Stimulated activated naive B cell treated with anti-CD40 and anti-IgM and Interleukin-4, amounts not matched to agents 10 μg/mL and 1 μg/mL and 100 μg/mL, for 72 hours (primary cell): ENCODE data around the gene STXBP3.
A peak's percentile ranks its signal among the peaks of the same experiment; 100 is the strongest.

ENCODE experiments used
- ATAC-seq, 2 donors: fragments of 150-1000 bp; cut with Tn5 transposase; replicated peaks; 2 replicates each; pipeline ENCODE4 v1.10.0; 2021; ENCODE audit warnings: moderate library complexity in 1 of 2
- DNase-seq: peaks from one replicate; pipeline ENCODE4 v3.0.0; 2021
- H3K27ac Mint-ChIP-seq: one replicate; pipeline ENCODE4 v1.8.0; 2022; ENCODE audit warnings: mild to moderate bottlenecking, mixed read lengths
- H3K27me3 Mint-ChIP-seq, 2 donors: one replicate each; pipeline ENCODE4 v1.8.0; 2022; ENCODE audit warnings: mixed read lengths in 2 of 2
- H3K36me3 Mint-ChIP-seq, 2 donors: one replicate each; pipeline ENCODE4 v1.8.0; 2022; ENCODE audit warnings: mixed read lengths in 2 of 2, mild to moderate bottlenecking in 1 of 2
- H3K4me1 Mint-ChIP-seq, 2 donors: one replicate each; pipeline ENCODE4 v1.8.0; 2022; ENCODE audit warnings: mixed read lengths in 2 of 2, mild to moderate bottlenecking in 1 of 2
- H3K4me3 Mint-ChIP-seq, 2 donors: one replicate each; pipeline ENCODE4 v1.8.0; 2022; ENCODE audit warnings: mild to moderate bottlenecking in 2 of 2, mixed read lengths in 2 of 2, moderate library complexity in 1 of 2
- H3K9me3 Mint-ChIP-seq, 2 donors: one replicate each; pipeline ENCODE4 v1.8.0; 2022; ENCODE audit warnings: mixed read lengths in 2 of 2, mild to moderate bottlenecking in 1 of 2

The STXBP3 gene

GRCh38 chr1:108801101-108801500 lies 54.6 kb downstream of the STXBP3 start:
- H3K36me3 Mint-ChIP-seq = peaks cover 22 to 49% of the 10 kb centered on the region in 2 donors
- H3K4me1 Mint-ChIP-seq = no peaks in the 10 kb centered on the region
- ATAC-seq (no peak), DNase-seq (no peak)
- no peak overlapping the region for H3K4me3 Mint-ChIP-seq
- no peak overlapping the region for H3K27ac Mint-ChIP-seq
- H3K27me3 Mint-ChIP-seq = no peaks in the 10 kb centered on the region
- H3K9me3 Mint-ChIP-seq = no peaks in the 10 kb centered on the region

- no peak for DNase-seq
- Mint-ChIP-seq H3K4me3 (no peak overlapping the region), H3K36me3 (peaks cover 22 to 47% of the 10 kb centered on the region in 2 donors), H3K4me1 (no peaks in the 10 kb centered on the region), H3K27me3 (no peaks in the 10 kb centered on the region), H3K27ac (no peak overlapping the region), H3K9me3 (no peaks in the 10 kb centered on the region)
- no peak for ATAC-seq
Observed at GRCh38 chr1:108803548-108803947, 57.1 kb downstream of the STXBP3 start.

GRCh38 chr1:108808438-108808837 lies 62.0 kb downstream of the STXBP3 start:
- Mint-ChIP-seq H3K9me3 (no peaks in the 10 kb centered on the region), H3K27ac (no peak overlapping the region), H3K27me3 (no peaks in the 10 kb centered on the region), H3K4me3 (no peak overlapping the region), H3K4me1 (no peaks in the 10 kb centered on the region), H3K36me3 (peaks cover 22 to 29% of the 10 kb centered on the region in 2 donors)
- ATAC-seq = no peak
- no peak for DNase-seq

GRCh38 chr1:108811611-108812010 lies 65.1 kb downstream of the STXBP3 start:
- Mint-ChIP-seq H3K9me3 (no peaks in the 10 kb centered on the region), H3K27ac (no peak overlapping the region), H3K36me3 (peaks cover 11 to 14% of the 10 kb centered on the region in 2 donors), H3K4me1 (no peaks in the 10 kb centered on the region), H3K4me3 (no peak overlapping the region), H3K27me3 (no peaks in the 10 kb centered on the region)
- DNase-seq = no peak
- no peak for ATAC-seq

GRCh38 chr1:108813326-108813725 lies 66.9 kb downstream of the STXBP3 start:
- no peaks in the 10 kb centered on the region for H3K27me3 Mint-ChIP-seq
- DNase-seq (no peak), ATAC-seq (no peak)
- no peaks in the 10 kb centered on the region for H3K4me1 Mint-ChIP-seq
- H3K36me3 Mint-ChIP-seq = peaks cover 8 to 12% of the 10 kb centered on the region in 2 donors
- H3K9me3 Mint-ChIP-seq = no peaks in the 10 kb centered on the region
- peak overlapping the region; percentile 37 for H3K27ac Mint-ChIP-seq
- H3K4me3 Mint-ChIP-seq = no peak overlapping the region

GRCh38 chr1:108814343-108815125 lies 68.1 kb downstream of the STXBP3 start:
- Mint-ChIP-seq H3K4me1 (no peaks in the 10 kb centered on the region), H3K27me3 (no peaks in the 10 kb centered on the region), H3K36me3 (peaks cover 6 to 10% of the 10 kb centered on the region in 2 donors), H3K4me3 (no peak overlapping the region), H3K27ac (no peak overlapping the region), H3K9me3 (no peaks in the 10 kb centered on the region)
- DNase-seq (no peak), ATAC-seq (no peak)

- DNase-seq (no peak), ATAC-seq (no peak)
- no peaks in the 10 kb centered on the region for H3K4me1 Mint-ChIP-seq
- no peak overlapping the region for H3K4me3 Mint-ChIP-seq
- peaks cover 0 to 3% of the 10 kb centered on the region in 2 donors for H3K27me3 Mint-ChIP-seq
- H3K27ac Mint-ChIP-seq = no peak overlapping the region
- no peaks in the 10 kb centered on the region for H3K9me3 Mint-ChIP-seq
- peaks cover 4 to 5% of the 10 kb centered on the region in 2 donors for H3K36me3 Mint-ChIP-seq
Observed at GRCh38 chr1:108815566-108815965, 69.1 kb downstream of the STXBP3 start.

- Mint-ChIP-seq H3K9me3 (no peaks in the 10 kb centered on the region), H3K27me3 (peaks cover 0 to 3% of the 10 kb centered on the region in 2 donors), H3K27ac (no peak overlapping the region), H3K36me3 (peaks cover 4 to 5% of the 10 kb centered on the region in 2 donors), H3K4me1 (no peaks in the 10 kb centered on the region), H3K4me3 (no peak overlapping the region)
- DNase-seq (no peak), ATAC-seq (no peak)
Observed at GRCh38 chr1:108816049-108816893, 69.8 kb downstream of the STXBP3 start.

- no peaks in the 10 kb centered on the region for H3K36me3 Mint-ChIP-seq
- DNase-seq = no peak
- H3K27me3 Mint-ChIP-seq = peaks cover 0 to 3% of the 10 kb centered on the region in 2 donors
- no peak overlapping the region for H3K27ac Mint-ChIP-seq
- H3K9me3 Mint-ChIP-seq = no peaks in the 10 kb centered on the region
- no peak overlapping the region for H3K4me3 Mint-ChIP-seq
- no peak for ATAC-seq
- H3K4me1 Mint-ChIP-seq = no peaks in the 10 kb centered on the region
Observed at GRCh38 chr1:108817016-108817415, 70.5 kb downstream of the STXBP3 start.

GRCh38 chr1:108817811-108818210 lies 71.3 kb downstream of the STXBP3 start:
- no peak for ATAC-seq
- Mint-ChIP-seq H3K4me3 (no peak overlapping the region), H3K27me3 (peaks cover 0 to 3% of the 10 kb centered on the region in 2 donors), H3K27ac (no peak overlapping the region), H3K9me3 (no peaks in the 10 kb centered on the region), H3K4me1 (no peaks in the 10 kb centered on the region), H3K36me3 (no peaks in the 10 kb centered on the region)
- DNase-seq = no peak

- peaks cover 0 to 3% of the 10 kb centered on the region in 2 donors for H3K27me3 Mint-ChIP-seq
- no peaks in the 10 kb centered on the region for H3K4me1 Mint-ChIP-seq
- ATAC-seq (no peak), DNase-seq (no peak)
- H3K4me3 Mint-ChIP-seq = no peak overlapping the region
- H3K27ac Mint-ChIP-seq = no peak overlapping the region
- H3K36me3 Mint-ChIP-seq = no peaks in the 10 kb centered on the region
- no peaks in the 10 kb centered on the region for H3K9me3 Mint-ChIP-seq
Observed at GRCh38 chr1:108819878-108820277, 73.4 kb downstream of the STXBP3 start.

GRCh38 chr1:108823632-108824031 lies 77.2 kb downstream of the STXBP3 start:
- Mint-ChIP-seq H3K9me3 (no peaks in the 10 kb centered on the region), H3K36me3 (no peaks in the 10 kb centered on the region), H3K27ac (no peak overlapping the region), H3K27me3 (peaks cover 0 to 3% of the 10 kb centered on the region in 2 donors), H3K4me3 (no peak overlapping the region), H3K4me1 (no peaks in the 10 kb centered on the region)
- ATAC-seq = no peak
- no peak for DNase-seq

- no peaks in the 10 kb centered on the region for H3K9me3 Mint-ChIP-seq
- H3K4me3 Mint-ChIP-seq = no peak overlapping the region
- no peak for ATAC-seq
- H3K27ac Mint-ChIP-seq = no peak overlapping the region
- no peaks in the 10 kb centered on the region for H3K4me1 Mint-ChIP-seq
- H3K27me3 Mint-ChIP-seq = peaks cover 0 to 3% of the 10 kb centered on the region in 2 donors
- DNase-seq = no peak
- no peaks in the 10 kb centered on the region for H3K36me3 Mint-ChIP-seq
Observed at GRCh38 chr1:108824051-108824450, 77.6 kb downstream of the STXBP3 start.

- no peaks in the 10 kb centered on the region for H3K36me3 Mint-ChIP-seq
- peaks cover under 1 to 2% of the 10 kb centered on the region in 2 donors for H3K4me1 Mint-ChIP-seq
- no peaks in the 10 kb centered on the region for H3K27me3 Mint-ChIP-seq
- no peak overlapping the region for H3K4me3 Mint-ChIP-seq
- no peaks in the 10 kb centered on the region for H3K9me3 Mint-ChIP-seq
- ATAC-seq (no peak), DNase-seq (no peak)
- H3K27ac Mint-ChIP-seq = no peak overlapping the region
Observed at GRCh38 chr1:108826081-108826635, 79.7 kb downstream of the STXBP3 start.
